Adrenal gland (tissue), 12 donors: ENCODE measurements around the gene NUP42. TPM values are rescaled to one million over a fixed set of nuclear protein-coding genes. Genes with fewer than 3 reads are reported as not detected.

Experiments used
- DNase-seq, 7 donors: peaks; one replicate each; pipeline ENCODE4 v3.0.0-alpha.2; 2019 to 2020
- H3K27ac ChIP-seq, 5 donors: fragments of 200-600 bp; sonication (generic) in 4 of 5; 1 replicate in 3 of 5; 2 replicates in 2 of 5; pipeline versions ENCODE4 v1.5.1 to v1.8.0; 2016 to 2020; ENCODE audit warnings: mild to moderate bottlenecking in 1 of 5
- H3K27me3 ChIP-seq: fragments of 200-600 bp; 2 replicates; pipeline ENCODE4 v1.8.0; 2021
- H3K36me3 ChIP-seq, 2 donors: fragments of 200-600 bp; replicated peaks in 1 of 2; 1 replicate in 1 of 2; 2 replicates in 1 of 2; pipeline versions ENCODE4 v1.5.1 to v1.8.0; 2018 to 2022
- H3K4me1 ChIP-seq, 2 donors: fragments of 200-600 bp; replicated peaks in 1 of 2; 1 replicate in 1 of 2; 2 replicates in 1 of 2; pipeline versions ENCODE4 v1.5.1 to v1.8.0; 2018 to 2021
- H3K4me3 ChIP-seq, 4 donors: fragments of 200-600 bp; sonication (generic) in 3 of 4; one replicate each; pipeline ENCODE4 v1.5.1; 2016 to 2018
- H3K9me3 ChIP-seq, 3 donors: fragments of 200-600 bp; sonication (generic) in 1 of 3; replicated peaks in 1 of 3; 1 replicate in 2 of 3; 2 replicates in 1 of 3; pipeline versions ENCODE4 v1.5.1 to v1.8.0; 2016 to 2021
- POLR2A ChIP-seq, 2 donors: fragments of 450-650 bp; IDR thresholded peaks; one replicate each; pipeline ENCODE4 v1.6.1; 2017; ENCODE audit warnings: antibody characterized with exemption in 2 of 2, mild to moderate bottlenecking in 2 of 2, moderate library complexity in 1 of 2
- WGBS, 4 donors: extraction: QIAGEN DNeasy Blood & Tissue Kit in 2 of 4; methylation state at CpG; one replicate each; pipeline versions ENCODE4 v1.1.5 to v1.1.7; 2013 to 2017; 5-methylcytosine and 5-hydroxymethylcytosine counted together
- intact Hi-C, 2 donors: fragments of 100-400 bp; cut with DNase I; formaldehyde crosslinking; loops; one replicate each; pipeline versions ENCODE4 v1.14.1 to v1.15.0; 2022 to 2023
- polyA plus RNA-seq, 3 donors: library from polyadenylated mRNA; stranded (reverse); fragments of 200-250 nt in 2 of 3; fragments of 350-450 nt in 1 of 3; fragmentation: Illumina TruSeq in 1 of 3; extraction: RNeasy Lipid Tissue Mini Kit (QIAGEN cat#74804) in 1 of 3; gene quantifications; one replicate each; pipeline ENCODE4 v1.2.3, GENCODE V29; 2013 to 2014
- total RNA-seq, 9 donors: library from RNA; depleted of rRNA in 4 of 9; stranded (reverse); fragments of >200 nt in 4 of 9; fragments of 120-200 nt in 1 of 9; fragmentation: NEBNext Ultra II Directional in 1 of 9; extraction: Animal tissue kit (Norgen Biotek cat#: 25700) in 1 of 9; gene quantifications; one replicate each; pipeline versions ENCODE4 v1.1.0 to v1.2.4, GENCODE V29; 2013 to 2023
- TF ChIP-seq, protein P1 (sequence below), 6 experiments: fragments of 450-650 bp in 4 of 6; fragments of 200-600 bp in 2 of 6; sonication (generic) in 1 of 6; IDR thresholded peaks; 1 replicate in 5 of 6; 2 replicates in 1 of 6; pipeline versions ENCODE4 v1.5.1 to v1.8.0; 2016 to 2021; ENCODE audit warnings: antibody characterized with exemption in 6 of 6, mild to moderate bottlenecking in 2 of 6, moderate library complexity in 1 of 6
- donor health status: healthy with polysubstance abuse.
- donor health status: Bipolar disorder and iron deficiency.
- donor health status: DM: yes; HTN: yes; CAD: no.
- donor health status: DM: no; HTN: no; CAD: no.
- donor health status: DM: no; HTN: no; CAD: no.
- donor health status: DM: yes; HTN: yes; CAD: no.

The NUP42 gene
- total and polyA plus RNA-seq, 12 donors = 20.6 to 56.2 (median 32.7) TPM

DNA sequence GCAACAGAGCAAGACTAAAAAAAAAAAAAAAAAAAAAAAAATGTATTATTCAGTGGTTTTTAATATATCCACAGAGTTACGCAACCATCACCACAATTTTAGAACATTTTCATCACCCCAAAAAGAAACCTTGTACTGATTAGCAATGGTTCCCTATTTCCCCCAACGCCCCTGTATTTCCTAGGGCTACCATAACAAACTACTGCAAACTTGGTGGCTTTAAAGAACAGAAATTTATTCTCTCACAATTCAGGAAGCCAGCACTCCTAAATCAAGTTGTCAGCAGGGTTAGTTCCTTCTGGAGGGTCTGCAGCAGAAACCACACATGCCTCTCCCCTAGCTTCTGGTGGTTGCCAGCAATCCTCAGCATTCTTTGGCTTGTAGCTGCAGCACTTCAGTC is 5.9 kb upstream of the NUP42 start:
- Histone ChIP-seq H3K4me1 (peaks cover 0 to 2% of the 10 kb centered on the region in 2 donors), H3K36me3 (no peaks in the 10 kb centered on the region), H3K9me3 (no peaks in the 10 kb centered on the region), H3K4me3 (no peak overlapping the region), H3K27me3 (no peaks in the 10 kb centered on the region), H3K27ac (no peak overlapping the region)
- no peak for DNase-seq
- TF ChIP-seq, protein P1, sequence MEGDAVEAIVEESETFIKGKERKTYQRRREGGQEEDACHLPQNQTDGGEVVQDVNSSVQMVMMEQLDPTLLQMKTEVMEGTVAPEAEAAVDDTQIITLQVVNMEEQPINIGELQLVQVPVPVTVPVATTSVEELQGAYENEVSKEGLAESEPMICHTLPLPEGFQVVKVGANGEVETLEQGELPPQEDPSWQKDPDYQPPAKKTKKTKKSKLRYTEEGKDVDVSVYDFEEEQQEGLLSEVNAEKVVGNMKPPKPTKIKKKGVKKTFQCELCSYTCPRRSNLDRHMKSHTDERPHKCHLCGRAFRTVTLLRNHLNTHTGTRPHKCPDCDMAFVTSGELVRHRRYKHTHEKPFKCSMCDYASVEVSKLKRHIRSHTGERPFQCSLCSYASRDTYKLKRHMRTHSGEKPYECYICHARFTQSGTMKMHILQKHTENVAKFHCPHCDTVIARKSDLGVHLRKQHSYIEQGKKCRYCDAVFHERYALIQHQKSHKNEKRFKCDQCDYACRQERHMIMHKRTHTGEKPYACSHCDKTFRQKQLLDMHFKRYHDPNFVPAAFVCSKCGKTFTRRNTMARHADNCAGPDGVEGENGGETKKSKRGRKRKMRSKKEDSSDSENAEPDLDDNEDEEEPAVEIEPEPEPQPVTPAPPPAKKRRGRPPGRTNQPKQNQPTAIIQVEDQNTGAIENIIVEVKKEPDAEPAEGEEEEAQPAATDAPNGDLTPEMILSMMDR (IDR thresholded peaks at IDR 0.05) = no peak
- TF ChIP-seq POLR2A (IDR thresholded peaks at IDR 0.05) = no peak
- 81 to 91% (median 87%) methylated on average over 2 of the region's 2 CpGs for WGBS, 4 donors
- intact Hi-C loops = no loop called here

DNA sequence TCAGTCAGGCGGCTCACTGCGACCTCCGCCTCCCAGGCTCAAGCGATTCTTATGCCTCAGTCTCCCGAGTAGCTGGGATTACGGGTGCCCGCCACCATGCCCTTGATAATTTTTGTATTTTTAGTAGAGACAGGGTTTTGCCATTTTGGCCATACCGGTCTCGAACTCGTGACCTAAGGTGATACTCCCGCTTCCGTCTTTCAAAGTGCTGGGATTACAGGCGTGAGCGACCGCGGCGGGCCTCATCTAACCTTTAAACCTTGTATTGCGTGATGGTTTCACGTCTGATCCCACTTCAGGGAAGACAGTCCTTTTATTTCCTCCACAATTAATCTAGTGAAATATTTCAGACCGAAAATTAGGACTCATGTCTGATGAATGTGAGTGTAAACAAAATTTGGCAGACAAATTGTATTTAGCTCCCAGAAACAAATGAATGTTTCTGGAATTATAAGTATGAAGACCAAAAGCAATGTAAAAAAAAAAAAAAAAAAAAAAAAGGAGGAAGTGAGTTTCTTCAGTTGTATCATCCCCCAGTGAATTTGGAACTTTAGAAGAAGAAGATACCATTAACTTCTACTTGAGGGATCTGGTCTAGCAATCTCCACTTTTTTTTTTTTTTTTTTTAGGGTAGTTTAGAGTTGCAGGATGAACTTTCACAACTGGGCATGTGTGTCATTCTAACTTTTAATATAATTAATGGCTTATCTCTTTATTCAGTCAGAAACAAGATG is 1.6 kb downstream of the NUP42 start:
- H3K4me3 ChIP-seq = peak overlapping the region in 1 of 4 donors; percentile 77
- DNase-seq = no peak
- intact Hi-C loops = loop anchor here (5.0 to 10.0 kb wide), 2 partner anchors 76 to 79 kb away; partner anchors contain the start of gene KLHL7 (in 2 of the 2)
- no peak overlapping the region for H3K27ac ChIP-seq
- peaks cover 0 to 21% of the 10 kb centered on the region in 2 donors for H3K36me3 ChIP-seq
- TF ChIP-seq POLR2A (IDR thresholded peaks at IDR 0.05) = no peak
- TF ChIP-seq, protein P1 (IDR thresholded peaks at IDR 0.05) = no peak
- H3K4me1 ChIP-seq = peaks cover 12 to 38% of the 10 kb centered on the region in 2 donors
- 92 to 94% (median 93%) methylated on average over 20 of the region's 20 CpGs for WGBS, 4 donors
- H3K27me3 ChIP-seq = no peaks in the 10 kb centered on the region
- H3K9me3 ChIP-seq = no peaks in the 10 kb centered on the region

DNA sequence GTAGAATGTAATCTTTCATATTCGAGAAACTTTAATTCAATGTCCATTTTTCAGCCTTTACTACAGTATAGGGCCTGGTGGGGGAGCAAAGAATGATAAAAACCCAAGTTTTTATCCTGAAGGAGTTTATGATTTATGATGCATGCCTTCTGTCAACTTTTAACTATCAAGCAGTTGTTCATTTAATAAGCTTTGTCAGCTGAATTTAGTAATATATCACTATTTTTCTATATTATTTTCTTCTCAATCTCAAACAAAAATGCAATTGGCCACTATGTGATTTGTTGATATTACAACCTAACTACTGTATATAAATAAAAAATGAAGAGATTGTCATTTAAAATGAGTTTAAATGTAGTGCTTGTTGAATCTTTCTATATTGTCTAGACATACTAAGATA is 2.4 kb downstream of the NUP42 start:
- intact Hi-C loops = loop anchor here (5.0 to 10.0 kb wide), 2 partner anchors 77 to 79 kb away; partner anchors contain the start of gene KLHL7 (in 2 of the 2)
- no peak overlapping the region for H3K27ac ChIP-seq
- H3K36me3 ChIP-seq = peaks cover 0 to 27% of the 10 kb centered on the region in 2 donors
- 73 to 89% (median 84%) methylated on average over 1 of the region's 1 CpG for WGBS, 4 donors
- H3K4me3 ChIP-seq = no peak overlapping the region
- no peaks in the 10 kb centered on the region for H3K27me3 ChIP-seq
- no peak for DNase-seq
- H3K9me3 ChIP-seq = no peaks in the 10 kb centered on the region
- H3K4me1 ChIP-seq = peaks cover 12 to 38% of the 10 kb centered on the region in 2 donors
- TF ChIP-seq POLR2A (IDR thresholded peaks at IDR 0.05) = no peak
- TF ChIP-seq, protein P1 (IDR thresholded peaks at IDR 0.05) = no peak

DNA sequence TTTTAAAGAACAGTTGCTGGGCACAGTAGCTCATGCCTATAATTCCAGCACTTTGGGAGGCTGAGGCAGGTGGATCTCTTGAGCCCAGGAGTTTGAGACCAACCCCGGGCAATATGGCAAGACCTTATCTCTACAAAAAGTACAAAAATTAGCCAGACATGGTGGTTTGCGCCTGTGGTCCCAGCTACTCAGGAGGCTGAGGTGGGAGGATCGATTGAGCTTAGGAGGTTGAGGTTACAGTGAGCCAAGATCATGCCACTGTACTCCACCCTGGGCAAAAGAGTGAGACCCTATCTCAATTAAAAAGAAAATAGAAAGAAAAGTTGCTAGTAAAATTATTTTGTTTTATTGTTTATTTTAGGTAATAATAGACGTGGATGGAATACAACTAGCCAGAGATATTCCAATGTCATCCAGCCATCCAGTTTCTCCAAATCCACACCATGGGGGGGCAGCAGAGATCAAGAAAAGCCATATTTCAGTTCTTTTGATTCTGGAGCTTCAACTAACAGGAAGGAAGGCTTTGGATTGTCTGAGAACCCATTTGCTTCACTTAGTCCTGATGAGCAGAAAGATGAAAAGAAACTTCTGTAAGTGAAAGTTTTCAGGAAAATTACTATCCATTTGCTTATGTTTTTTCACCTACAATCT is 3.0 kb downstream of the NUP42 start:
- TF ChIP-seq, protein P1 (IDR thresholded peaks at IDR 0.05) = peak in 5 of 6 experiments; percentile 7 to 42 (median 33)
- TF ChIP-seq POLR2A (IDR thresholded peaks at IDR 0.05) = no peak
- WGBS, 4 donors = 70 to 81% (median 78%) methylated on average over 4 of the region's 4 CpGs
- Histone ChIP-seq H3K27ac (no peak overlapping the region), H3K36me3 (peaks cover 0 to 31% of the 10 kb centered on the region in 2 donors), H3K4me3 (no peak overlapping the region), H3K27me3 (no peaks in the 10 kb centered on the region), H3K9me3 (no peaks in the 10 kb centered on the region), H3K4me1 (peaks cover 12 to 38% of the 10 kb centered on the region in 2 donors)
- intact Hi-C loops = loop anchor here (5.0 to 10.0 kb wide), 2 partner anchors 78 to 80 kb away; partner anchors contain the start of gene KLHL7 (in 2 of the 2)
- DNase-seq = peak in 6 of 7 donors; percentile 28 to 72 (median 35)
